NCI-H526 treated with DMSO at 0.1 percent for 48 hours (cell line): ENCODE measurements around the gene ABL2.
"Not testable (repeated sequence)": the region's sequence is repeated elsewhere in the genome, so short reads cannot be mapped to it uniquely, and the experiment has no call there.

Source experiments
- DNase-seq: peaks from one replicate; lab custom pipeline; 2025; lab: John Stamatoyannopoulos, UW

The ABL2 gene

DNA sequence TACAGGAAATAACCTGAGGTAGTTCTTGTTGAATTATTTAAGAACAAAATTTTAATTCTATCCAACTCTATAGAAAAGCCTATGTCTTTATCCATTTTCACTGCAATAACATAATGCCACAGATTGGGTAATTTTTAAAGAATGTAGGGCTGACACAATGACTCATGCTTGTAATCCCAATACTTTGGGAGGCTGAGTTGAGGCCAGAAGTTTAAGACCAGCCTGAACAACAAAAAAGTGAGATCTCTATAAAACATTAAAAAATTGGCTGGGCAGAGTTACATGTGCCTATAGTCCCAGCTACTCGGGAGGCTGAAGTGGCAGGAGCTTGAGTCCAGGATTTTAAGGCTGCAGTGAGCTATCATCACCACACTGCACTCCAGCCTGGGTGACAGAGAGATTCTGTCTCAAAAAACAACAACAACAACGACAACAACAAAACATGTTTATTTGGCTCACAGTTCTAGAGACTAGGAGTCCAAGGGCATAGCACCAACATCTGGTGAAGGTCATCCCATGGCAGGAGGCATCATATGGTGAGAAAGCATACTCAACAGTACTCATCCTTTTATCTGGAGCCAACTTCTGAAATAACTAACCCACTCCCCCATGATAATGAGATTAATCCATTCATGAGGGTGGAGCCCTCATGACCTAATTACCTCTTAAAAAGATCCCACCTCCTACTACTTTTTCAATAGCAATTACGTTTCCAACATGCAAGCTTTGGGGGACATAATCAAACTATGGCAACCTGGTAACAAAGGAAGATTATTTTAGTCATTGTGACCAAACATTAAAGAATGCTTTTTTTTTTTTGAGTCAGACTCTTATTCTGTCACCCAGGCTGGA lies 59.6 kb downstream of the ABL2 start:
- no peak for DNase-seq

DNA sequence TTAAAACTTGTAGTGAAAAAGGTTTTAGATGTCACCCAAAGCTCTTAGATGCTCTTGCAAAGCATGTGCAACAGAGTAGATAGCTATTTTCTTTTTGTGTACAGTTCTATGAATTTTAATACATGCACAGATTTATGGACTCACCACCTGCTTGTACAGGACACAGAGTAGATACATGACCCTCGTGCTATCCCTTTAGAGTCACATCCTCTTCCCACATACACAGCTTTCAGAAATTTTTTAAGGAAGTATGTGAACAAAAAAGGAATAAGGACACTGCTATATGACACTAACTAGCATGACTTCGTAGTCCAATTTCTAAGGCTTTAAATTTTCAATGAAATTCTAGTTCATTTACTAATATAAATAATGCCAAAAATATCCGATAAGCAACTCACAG lies 60.9 kb downstream of the ABL2 start:
- no peak for DNase-seq

DNA sequence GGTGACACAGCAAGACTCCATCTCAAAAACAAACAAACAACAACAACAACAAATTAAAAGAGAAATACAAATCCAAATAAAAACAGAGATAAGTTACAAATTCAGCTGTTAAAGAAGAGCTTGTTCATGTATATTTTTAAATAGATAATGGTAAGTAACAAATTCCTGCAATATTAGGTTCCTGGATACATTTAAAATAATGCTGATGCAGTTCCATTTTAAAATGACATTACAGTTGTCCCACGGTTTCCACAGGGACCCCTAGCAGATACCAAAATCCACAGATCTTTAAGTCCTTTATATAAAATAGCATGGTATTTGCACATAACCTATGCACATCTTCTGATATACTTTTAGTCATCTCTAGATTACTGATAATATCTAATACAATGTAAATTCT lies 61.5 kb downstream of the ABL2 start:
- no peak for DNase-seq

DNA sequence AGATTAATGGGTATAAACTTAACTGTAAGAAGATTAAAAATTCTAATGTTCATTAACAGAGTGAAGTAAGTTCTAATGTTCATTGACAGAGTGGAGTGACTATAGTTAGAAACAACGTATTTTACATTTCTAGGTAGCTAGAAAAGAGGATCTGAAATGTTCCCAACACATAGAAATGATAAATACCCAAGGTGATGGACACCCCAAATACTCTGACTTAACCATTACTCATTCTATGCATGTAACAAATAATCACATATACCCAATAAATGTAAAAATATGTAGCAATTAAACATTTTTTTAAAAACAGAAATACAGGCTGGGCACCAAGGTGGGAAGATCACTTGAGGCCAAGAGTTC lies 62.1 kb downstream of the ABL2 start:
- DNase-seq, result no peak

DNA sequence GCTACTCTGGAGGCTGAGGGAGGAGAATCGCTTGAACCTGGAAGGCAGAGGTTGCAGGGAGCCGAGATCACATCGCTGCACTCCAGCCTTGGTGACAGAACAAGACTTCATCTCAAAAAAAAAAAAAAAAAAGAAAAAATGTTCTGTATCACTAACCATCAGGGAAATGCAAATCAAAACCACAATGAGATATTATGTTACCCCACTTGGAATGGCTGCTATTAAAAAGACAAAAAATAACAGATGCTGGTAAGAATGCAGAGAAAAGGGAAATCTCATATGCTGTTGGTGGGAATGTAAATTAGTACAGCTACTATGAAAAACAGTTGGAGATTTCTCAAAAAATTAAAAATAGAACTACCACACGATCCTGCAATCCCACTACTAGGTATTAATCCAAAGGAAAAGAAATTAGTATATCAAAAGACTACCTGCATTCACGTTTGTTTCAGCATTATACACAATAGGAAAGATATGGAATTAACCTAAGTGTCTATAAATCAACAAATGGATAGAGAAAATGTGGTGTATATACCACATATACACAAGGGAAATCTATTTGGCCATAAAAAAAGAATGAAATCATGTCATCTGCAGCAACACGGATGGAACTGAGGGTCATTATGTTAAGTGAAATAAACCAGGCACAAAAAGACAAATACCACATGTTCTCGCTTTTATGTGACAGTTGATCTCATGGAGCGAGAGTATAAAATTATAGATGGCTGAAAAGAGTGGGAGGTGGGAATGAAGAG lies 62.6 kb downstream of the ABL2 start:
- peak; percentile 92 for DNase-seq

DNA sequence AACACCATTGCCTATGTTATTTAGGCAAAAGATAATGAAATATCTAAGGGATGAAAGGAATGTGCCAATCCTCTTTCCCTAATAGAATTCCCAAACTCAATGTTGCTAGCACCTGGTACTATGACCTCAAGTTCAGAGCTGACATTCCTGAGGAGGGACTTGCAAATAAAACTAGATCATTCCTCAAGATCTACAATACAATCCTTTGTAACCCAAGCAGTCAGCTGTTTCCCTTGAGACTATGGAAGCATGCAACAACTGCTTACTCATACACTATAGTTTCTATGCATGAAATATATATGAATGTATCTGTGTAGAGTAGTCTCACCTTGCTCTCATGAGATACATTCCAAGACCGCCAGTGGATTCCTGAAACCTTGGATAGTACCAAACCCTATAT lies 65.0 kb downstream of the ABL2 start:
- DNase-seq, result no peak

DNA sequence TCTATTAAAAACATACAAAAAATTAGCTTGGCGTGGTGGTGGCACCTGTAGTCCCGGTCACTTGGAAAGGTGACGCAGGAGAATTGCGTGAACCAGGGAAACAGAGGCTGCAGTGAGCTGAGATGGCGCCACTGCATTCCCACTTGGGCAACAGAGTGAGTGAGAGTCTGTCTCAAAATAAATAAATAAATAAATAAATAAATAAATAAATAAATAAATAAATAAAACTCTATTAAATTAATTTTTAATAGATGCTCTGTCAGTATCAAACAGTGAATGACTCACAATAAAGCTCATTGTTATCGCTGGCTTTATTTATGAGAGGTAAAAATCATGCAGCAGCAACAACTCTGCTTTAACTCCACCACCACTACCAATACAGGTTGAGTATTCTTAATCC lies 72.8 kb downstream of the ABL2 start:
- no peak for DNase-seq

DNA sequence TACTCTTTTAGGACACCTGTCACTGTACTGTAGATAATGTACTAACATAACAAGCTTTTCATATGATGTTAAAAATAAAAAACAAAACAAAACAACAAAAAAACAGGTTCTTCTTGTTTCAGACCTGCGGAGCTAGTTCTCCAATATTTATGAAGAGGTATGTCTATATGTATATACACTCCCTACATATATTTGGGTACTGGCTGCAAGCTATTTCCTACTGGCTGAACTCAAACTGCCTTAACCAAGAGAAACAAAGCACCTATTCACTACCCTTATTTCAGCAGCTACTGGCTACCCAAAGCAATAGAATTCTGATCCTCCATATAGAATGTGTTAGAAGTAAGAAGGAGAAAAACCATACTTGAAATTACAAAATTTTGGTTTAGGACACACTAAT lies 73.5 kb downstream of the ABL2 start:
- peak; percentile 89 for DNase-seq

DNA sequence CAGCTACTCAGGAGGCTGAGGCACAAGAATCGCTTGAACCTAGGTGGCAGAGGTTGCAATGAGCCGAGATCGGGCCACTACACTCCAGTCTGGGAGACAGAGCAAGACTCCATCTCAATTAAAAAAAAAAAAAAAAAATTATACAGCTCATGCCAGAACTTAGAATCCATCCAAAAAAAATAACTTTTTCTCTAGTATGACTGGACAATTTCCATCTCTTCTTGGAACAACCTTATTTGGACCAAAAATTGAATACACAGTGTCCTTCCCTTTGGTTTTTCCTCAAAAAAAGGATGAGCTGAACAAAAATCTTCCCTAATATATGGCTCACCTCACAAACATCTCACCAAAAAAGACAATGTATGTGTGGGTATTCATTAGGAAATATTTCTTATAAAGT lies 73.9 kb downstream of the ABL2 start:
- no peak for DNase-seq

DNA sequence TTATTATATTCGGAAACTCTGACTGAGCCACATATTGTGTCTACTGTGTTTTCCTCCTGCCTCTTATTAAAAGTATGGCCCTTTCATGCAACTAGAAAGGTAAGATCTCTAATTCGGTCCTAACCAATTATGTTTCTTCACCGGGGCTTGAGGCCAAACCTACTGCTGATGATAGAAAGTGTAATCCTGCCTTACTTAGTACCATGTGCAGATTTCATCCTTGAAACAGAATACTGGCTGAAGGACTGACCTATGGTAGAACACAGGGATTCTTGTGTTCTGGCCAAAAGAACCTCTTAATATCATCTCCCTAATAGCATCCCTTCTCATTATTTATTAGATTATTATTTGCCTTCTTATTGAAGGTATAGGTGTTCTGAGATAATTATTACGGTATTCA lies 75.0 kb downstream of the ABL2 start:
- no peak for DNase-seq

DNA sequence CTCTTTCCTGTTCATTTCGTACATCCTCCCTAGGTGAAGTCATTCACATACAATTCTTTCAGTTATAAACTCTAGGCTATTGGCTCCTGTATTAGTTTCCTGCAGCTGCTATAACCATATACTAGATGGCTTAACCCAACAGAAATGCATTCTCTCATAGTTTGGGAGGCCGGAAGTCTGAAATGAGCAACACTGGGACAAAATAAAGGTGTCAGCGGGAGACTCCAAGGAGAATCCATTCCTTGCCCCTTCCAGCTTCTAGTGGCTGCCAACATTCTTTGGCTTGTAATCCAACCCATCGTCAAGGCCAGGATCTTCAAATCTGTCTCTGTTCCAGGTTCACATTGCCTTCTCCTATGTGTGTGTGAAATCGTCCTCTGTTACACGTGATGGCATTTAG lies 76.3 kb downstream of the ABL2 start:
- no peak for DNase-seq

DNA sequence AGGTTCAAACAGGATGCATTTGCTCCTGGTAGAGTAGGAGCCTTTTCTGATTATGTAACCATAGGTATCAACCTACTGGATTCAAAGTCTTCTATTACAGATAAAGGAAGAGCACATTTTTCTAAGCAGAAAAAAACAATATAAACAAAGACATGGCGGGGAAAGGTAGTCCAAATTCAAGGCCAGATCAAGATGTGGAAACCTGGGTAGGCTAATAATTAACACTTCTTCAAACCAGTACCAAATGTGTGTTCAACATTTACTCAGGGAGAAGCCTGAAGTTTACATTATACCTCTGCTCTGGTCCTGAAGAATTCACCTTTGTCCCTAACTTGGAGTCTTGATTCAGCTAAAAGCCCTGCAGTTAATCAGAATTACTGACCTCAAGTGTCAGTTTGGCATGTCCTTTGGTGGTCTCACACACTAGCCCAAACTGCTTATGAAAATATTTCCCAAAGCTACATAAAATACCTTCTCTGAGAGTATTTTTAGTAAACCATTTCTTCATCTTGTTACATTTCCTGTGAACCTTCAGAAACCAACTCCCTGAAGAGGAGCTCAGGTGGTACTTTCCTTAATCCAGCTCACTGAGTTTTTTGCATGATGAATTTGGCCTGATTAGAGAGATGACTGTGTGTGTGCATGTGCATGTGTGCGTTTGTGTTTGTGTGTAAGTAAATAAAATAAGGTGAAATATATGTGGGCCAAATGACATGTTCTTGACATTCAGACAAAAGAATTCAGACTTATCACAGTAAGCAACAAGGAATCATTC lies 77.4 kb downstream of the ABL2 start:
- DNase-seq, result no peak

DNA sequence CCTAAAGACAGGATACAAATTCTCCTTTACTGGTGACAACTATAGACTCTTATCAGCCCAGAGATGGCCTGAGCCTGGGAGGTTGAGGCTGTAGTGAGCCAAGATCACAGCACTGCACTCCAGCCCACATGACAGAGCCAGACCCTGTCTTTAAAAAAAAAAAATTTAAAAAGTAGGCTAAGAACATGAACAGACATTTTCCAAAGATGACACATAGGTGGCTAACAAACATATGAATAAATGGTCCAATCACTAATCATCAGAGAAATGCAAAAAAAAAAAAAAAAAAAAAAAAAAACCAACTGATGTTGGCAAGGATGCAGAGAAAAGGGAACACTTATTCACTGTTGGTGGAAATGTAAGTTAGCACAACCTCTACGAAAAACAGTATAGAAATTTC lies 82.6 kb downstream of the ABL2 start:
- DNase-seq, result no peak

DNA sequence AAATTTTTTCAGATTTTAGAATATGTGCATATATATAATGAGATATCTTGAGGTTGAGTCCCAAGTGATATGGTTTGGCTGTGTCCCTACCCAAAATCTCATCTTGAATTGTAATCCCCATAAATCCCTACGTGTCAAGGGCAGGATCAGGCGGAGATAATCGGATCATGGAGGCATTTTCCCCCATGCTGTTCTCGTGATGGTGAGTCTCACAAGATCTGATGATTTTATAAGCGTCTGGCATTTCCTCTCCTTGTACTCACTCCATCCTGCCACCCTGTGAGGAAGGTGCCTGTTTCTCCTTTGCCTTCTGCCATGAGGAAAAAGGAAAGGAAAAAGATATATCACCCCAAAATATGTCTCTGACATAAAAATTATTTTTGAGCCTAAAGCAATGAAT lies 83.0 kb downstream of the ABL2 start:
- DNase-seq, result no peak

DNA sequence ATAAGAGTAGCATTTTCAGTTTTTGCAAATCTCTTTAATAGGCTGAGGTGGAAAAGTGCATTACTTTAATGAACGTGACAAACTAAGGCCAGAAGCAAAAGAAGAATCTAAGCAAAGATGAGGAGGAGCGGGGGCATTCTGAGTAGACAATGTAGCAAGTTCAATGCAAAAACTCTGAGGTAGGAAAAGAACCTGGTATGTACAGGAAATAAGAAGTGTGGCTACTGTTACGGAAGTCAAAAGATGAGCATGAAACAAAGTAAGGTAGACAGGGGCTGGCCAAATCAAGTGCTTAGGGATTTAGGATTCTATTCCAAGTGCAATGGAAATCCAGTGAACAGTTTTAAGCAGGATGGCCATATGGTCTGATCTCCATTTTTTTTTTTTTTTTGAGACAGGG lies 84.0 kb downstream of the ABL2 start:
- DNase-seq, result no peak

DNA sequence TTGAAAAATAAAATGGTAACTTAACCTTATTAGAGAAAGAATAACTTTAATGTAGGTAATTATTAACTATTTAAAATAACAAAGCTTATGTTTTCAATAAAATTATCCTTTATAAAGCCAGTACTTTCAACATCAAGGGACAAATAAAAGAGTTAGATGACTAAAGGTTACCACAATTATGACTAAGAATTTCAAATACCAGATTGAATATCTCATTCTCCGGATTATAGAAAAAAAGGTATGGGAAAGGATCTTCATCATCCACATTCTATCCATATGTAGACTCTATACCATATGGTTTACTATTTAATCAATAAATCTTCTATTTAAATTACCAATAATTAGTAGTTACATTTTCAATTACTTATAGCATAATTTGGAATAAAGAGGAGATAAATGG lies 84.9 kb downstream of the ABL2 start:
- no peak for DNase-seq

DNA sequence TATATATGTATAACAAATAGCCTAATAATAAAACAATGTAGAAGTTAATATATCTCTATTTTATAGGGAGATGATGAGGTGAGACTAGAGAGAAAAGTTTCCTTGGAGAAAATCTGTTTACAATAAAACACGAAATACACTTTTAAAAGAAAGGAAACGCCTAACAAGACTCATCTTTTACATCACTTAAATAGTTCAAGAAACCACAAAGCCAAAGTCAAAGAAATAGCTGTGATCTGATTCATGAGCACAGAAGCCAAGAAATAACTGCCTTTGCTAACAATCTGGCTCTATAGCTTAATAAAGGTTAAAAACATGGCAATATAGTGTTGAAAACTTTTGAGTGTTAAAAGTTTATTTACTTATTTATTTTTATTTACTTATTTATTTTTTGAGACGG lies 86.2 kb downstream of the ABL2 start:
- no peak for DNase-seq

DNA sequence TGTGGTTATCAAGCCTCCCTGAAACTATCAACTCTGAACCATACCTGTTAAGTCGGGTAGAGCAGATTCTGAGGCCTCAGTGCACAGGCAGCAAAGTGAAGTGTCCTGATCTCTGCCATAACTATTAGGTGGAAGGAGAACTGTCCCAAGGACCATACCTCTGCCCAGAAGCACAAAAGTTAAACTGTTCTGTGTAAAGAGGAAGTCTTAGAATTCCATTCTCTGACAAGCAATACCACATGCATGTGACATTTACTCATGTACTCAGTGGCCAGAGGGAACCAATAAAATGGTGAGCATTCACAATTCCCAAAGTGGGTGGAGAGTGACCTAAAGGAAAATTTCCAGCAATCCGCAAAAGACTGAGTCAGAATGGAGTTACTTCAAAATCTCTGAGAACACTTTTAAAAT lies 86.6 kb downstream of the ABL2 start:
- no peak for DNase-seq

DNA sequence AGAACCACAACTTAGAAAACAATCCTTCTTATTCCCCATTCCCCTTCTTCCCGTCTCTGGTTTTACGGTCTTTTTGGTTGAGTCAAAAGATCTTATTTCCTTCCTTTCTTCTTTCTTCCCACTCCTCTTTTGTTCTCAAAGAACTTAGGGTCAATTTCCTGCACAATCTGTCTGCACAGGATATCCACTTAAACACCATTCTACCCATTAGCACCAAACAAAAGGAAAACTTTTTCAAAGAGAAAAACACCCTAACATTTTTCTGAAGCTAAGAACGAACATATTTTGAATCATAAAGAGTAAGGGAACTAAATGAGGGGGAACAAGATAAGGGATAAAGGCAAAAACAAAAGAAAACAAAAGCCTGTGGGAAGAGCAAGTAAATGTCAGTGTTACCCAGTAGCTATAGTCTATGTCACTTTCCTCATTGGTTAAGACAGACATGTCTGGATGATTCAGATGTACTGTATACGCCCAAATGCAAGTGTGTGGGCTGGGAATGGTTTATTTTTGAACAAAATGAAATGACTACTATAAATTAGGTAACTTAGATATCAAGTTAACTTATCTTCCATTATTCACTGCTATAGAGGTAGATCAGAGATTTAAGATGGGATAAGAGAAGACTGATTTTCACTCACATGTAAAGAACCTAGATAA lies 87.8 kb downstream of the ABL2 start:
- no peak for DNase-seq

DNA sequence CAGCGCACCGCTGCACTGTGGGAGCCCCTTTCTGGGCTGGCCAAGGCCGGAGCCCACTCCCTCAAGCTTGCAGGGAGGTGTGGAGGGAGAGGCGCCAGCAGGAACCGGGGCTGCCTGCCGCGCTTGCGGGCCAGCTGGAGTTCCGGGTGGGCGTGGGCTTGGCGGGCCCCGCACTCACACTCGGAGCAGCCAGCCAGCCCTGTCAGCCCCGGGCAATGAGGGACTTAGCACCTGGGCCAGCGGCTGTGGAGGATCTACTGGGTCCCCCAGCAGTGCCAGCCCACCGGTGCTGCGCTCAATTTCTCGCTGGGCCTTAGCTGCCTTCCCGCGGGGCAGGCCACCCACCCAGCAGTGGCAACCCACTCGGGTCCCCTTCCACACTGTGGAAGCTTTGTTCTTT lies 90.7 kb downstream of the ABL2 start:
- not testable (repeated sequence) for DNase-seq

DNA sequence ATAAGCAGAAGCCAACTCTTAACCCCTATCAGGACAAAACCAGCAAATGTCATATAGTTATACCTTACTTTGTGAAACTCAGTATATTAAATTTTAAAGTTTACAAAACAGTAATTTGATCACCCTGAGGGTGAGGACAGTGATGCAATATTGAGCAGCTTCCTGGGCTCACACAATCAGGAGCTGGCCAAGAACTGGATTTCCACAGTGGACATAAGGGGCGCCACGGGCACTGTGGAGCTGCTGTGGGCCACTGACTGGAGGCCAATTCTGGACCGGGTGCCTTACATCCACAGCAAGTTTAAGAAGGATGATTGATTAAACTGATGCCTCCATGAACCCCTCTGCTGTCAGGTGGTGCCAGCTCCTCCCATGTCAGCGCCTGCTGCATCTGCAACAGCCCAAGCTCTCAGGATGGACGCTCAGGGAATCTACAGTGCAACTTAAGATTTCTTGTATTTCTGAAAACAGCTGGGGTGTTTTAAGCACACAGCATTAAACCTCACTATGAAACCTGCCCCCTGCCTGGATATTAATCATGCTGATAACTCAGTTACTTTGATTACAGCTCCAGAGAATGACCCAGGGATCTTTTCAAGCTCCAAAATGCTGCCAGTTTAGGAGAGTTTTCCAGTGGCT lies 91.7 kb downstream of the ABL2 start:
- DNase-seq, result no peak

DNA sequence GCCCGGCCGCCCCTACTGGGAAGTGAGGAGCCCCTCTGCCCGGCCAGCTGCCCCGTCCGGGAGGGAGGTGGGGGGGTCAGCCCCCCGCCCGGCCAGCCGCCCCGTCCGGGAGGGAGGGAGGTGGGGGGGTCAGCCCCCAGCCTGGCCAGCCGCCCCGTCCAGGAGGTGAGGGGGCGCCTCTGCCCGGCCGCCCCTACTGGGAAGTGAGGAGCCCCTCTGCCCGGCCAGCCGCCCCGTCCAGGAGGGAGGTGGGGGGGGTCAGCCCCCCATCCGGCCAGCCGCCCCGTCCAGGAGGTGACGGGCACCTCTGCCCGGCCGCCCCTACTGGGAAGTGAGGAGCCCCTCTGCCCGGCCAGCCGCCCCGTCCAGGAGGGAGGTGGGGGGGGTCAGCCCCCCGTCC lies 93.8 kb downstream of the ABL2 start:
- DNase-seq, result not testable (repeated sequence)
